Kidney epithelial cell (primary cell): ENCODE data around the gene B4GALNT3. TPM values are rescaled to one million over a fixed set of nuclear protein-coding genes. Genes with fewer than 3 reads are reported as not detected.

Experiments
- DNase-seq: peaks from one replicate; pipeline ENCODE4 v3.0.0-alpha.2; 2010; ENCODE audit warnings: low read depth
- H3K27me3 ChIP-seq: 2 replicates; pipeline ENCODE4 v1.6.0; 2011; ENCODE audit warnings: low read length; ENCODE audit not compliant: control insufficient read depth, insufficient read depth
- H3K36me3 ChIP-seq: 2 replicates; pipeline ENCODE4 v1.5.1; 2011; ENCODE audit warnings: low read length; ENCODE audit not compliant: control insufficient read depth, insufficient read depth
- H3K4me3 ChIP-seq: 2 replicates; pipeline ENCODE4 v1.5.1; 2011; ENCODE audit warnings: low read depth, mild to moderate bottlenecking, control low read depth, low read length
- CTCF ChIP-seq: IDR thresholded peaks from 2 replicates; pipeline ENCODE4 v1.5.1; 2011; ENCODE audit warnings: mild to moderate bottlenecking, moderate library complexity, low read length, control low read depth, inconsistent platforms; ENCODE audit not compliant: insufficient read depth, poor library complexity, severe bottlenecking
- total RNA-seq: library from RNA; depleted of rRNA; stranded (reverse); fragments of >200 nt; gene quantifications from 2 replicates; pipeline ENCODE4 v1.2.3, GENCODE V29; 2015

The B4GALNT3 gene
- total RNA-seq, 1 donor from 2014 or later, result 6.8 TPM

DNA sequence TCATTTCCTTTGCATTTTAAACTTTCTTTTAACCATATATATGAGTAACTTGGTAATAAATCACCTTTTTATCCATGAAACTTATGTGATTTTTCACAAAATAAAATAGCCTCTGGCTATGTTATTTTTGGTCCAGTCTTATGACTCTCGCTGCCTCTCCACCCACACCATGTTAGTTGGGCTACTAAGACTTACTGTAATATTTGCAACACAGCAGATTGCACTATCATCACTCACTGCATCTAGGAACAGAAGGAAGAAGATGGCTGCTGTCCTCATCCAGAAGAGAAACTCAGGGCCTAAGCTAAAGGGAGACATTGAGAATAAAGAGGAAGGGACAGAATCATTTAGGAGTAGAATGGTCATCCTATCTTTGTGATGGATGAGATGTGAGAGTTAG lies 12.6 kb upstream of the B4GALNT3 start:
- no peaks in the 10 kb centered on the region for H3K36me3 ChIP-seq
- TF ChIP-seq CTCF, result no peak
- H3K4me3 ChIP-seq, result no peak overlapping the region
- H3K27me3 ChIP-seq, result peaks cover 2% of the 10 kb centered on the region
- no peak for DNase-seq

DNA sequence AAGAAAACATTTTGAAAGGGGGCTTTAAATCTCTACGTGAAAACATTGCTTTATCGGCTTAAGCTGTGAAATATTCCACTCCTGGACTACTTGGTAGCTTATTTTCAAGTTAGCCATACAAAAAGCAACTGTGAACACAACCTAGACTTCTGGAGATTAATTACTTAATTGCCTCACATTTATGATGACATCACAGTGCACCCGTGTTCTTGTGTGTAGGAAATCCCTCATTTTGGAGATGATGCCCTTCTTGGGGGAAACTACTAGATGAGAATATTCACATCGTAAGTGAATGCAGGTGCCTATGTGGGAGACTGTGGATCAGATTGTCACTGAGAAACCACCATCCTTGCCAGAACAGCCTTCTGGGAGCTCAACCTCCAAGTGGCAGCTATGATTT lies 10.5 kb upstream of the B4GALNT3 start:
- H3K27me3 ChIP-seq, result peaks cover 2% of the 10 kb centered on the region
- TF ChIP-seq CTCF, result no peak
- no peak overlapping the region for H3K4me3 ChIP-seq
- H3K36me3 ChIP-seq, result no peaks in the 10 kb centered on the region
- no peak for DNase-seq

- Histone ChIP-seq H3K4me3 (no peak overlapping the region), H3K36me3 (no peaks in the 10 kb centered on the region), H3K27me3 (peaks cover 7% of the 10 kb centered on the region)
- DNase-seq, result no peak
- no peak for TF ChIP-seq CTCF
Measured at GRCh38 chr12:450438-450837, 9.3 kb upstream of the B4GALNT3 start.

DNA sequence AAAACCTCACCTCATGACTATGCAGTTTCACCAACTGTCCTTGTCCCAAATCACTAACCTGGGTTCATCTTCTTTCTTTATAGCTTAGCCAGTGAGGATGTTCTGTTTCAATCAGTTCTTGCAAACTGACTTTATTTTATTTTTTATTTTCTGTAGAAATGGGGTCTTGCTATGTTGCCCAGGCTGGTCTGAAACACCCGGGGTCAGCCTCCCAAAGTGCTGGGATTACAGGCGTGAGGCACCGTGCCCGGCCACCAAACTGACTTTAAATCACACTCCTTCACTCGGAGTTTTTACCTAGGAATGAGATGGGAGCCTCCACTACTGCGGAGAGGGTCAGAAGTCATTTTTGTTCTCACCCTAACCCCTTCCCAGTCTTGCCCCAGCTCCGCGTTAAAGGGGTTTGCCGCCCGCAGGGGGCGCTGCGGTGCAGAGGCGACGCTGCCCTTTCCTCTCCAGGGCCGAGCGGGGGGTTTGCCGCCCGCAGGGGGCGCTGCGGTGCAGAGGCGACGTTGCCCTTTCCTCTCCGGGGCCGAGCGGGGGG lies 7.0 kb upstream of the B4GALNT3 start:
- DNase-seq, result no peak
- no peak for TF ChIP-seq CTCF
- Histone ChIP-seq H3K4me3 (no peak overlapping the region), H3K36me3 (no peaks in the 10 kb centered on the region), H3K27me3 (peaks cover 7% of the 10 kb centered on the region)

GRCh38 chr12:454833-455232 lies 4.9 kb upstream of the B4GALNT3 start:
- peaks cover 11% of the 10 kb centered on the region for H3K27me3 ChIP-seq
- no peaks in the 10 kb centered on the region for H3K36me3 ChIP-seq

More at GRCh38 chr12:454833-455232, 4.9 kb upstream of the B4GALNT3 start:
- no peak overlapping the region for H3K4me3 ChIP-seq
- TF ChIP-seq CTCF, result no peak
- no peak for DNase-seq
